ENCODE data around the gene PAPSS2. TPM values are rescaled to one million over a fixed set of nuclear protein-coding genes. Genes with fewer than 3 reads are reported as not detected.

PAPSS2 gene
- total RNA-seq, 4 donors from 2014 or later, result 17.3 to 117 (median 88.4) TPM

GRCh38 chr10:87765666-87766376 is 106.1 kb downstream of the PAPSS2 start:
- 88 to 95% methylated on average over 4 to 5 of the region's 5 CpGs for WGBS, 2 donors (ENCODE audit: low coverage in 1 of 2)
- in situ Hi-C loops (cut with MboI; ENCODE audit: low pct_ligation_motif_present in 1 of 4, low pct_unique_long_range_greater_than_20kb in 1 of 4, low sequenced_read_pairs in 3 of 4), result loop anchor here in 1 of 4 donors (10.0 kb wide), 1 partner anchor 121 kb away; no protein-coding TSS in a partner anchor
- H3K27ac ChIP-seq, result no peak overlapping the region
- no peaks in the 10 kb centered on the region for H3K27me3 ChIP-seq
- H3K9me3 ChIP-seq, result no peaks in the 10 kb centered on the region
- H3K4me1 ChIP-seq, result no peaks in the 10 kb centered on the region
- no peak for DNase-seq
- TF ChIP-seq CTCF (IDR thresholded peaks at IDR 0.05) (no peak), POLR2A (IDR thresholded peaks at IDR 0.05) (no peak), EP300 (IDR thresholded peaks at IDR 0.05; ENCODE audit: low read depth) (no peak), POLR2AphosphoS5 (IDR thresholded peaks at IDR 0.05) (no peak)
- intact Hi-C loops (cut with DNase I; ENCODE audit: low total_unique reads), result no loop called here
- H3K4me3 ChIP-seq, result no peak overlapping the region
- peaks cover 0 to 37% (median 2%) of the 10 kb centered on the region in 4 donors for H3K36me3 ChIP-seq

GRCh38 chr10:87767253-87767652 is 107.6 kb downstream of the PAPSS2 start:
- Histone ChIP-seq H3K9me3 (no peaks in the 10 kb centered on the region), H3K4me3 (no peak overlapping the region), H3K27me3 (no peaks in the 10 kb centered on the region), H3K36me3 (peaks cover 0 to 37% (median 2%) of the 10 kb centered on the region in 4 donors), H3K27ac (no peak overlapping the region), H3K4me1 (no peaks in the 10 kb centered on the region)
- intact Hi-C loops (cut with DNase I; ENCODE audit: low total_unique reads), result no loop called here
- no peak for TF ChIP-seq POLR2A (IDR thresholded peaks at IDR 0.05)
- TF ChIP-seq EP300 (IDR thresholded peaks at IDR 0.05; ENCODE audit: low read depth), result no peak
- DNase-seq, result no peak
- WGBS, 2 donors (ENCODE audit: low coverage in 1 of 2), result 88 to 96% methylated on average over 4 to 5 of the region's 5 CpGs
- in situ Hi-C loops (cut with MboI; ENCODE audit: low pct_ligation_motif_present in 1 of 4, low pct_unique_long_range_greater_than_20kb in 1 of 4, low sequenced_read_pairs in 3 of 4), result loop anchor here in 1 of 4 donors (10.0 kb wide), 1 partner anchor 122 kb away; no protein-coding TSS in a partner anchor

GRCh38 chr10:87771871-87772500 is 112.3 kb downstream of the PAPSS2 start:
- Histone ChIP-seq H3K27me3 (no peaks in the 10 kb centered on the region), H3K36me3 (peaks cover 0 to 29% (median 6%) of the 10 kb centered on the region in 4 donors), H3K27ac (no peak overlapping the region), H3K9me3 (no peaks in the 10 kb centered on the region), H3K4me3 (no peak overlapping the region), H3K4me1 (no peaks in the 10 kb centered on the region)
- in situ Hi-C loops (cut with MboI; ENCODE audit: low pct_ligation_motif_present in 1 of 4, low pct_unique_long_range_greater_than_20kb in 1 of 4, low sequenced_read_pairs in 3 of 4), result no loop called here
- WGBS, 2 donors (ENCODE audit: low coverage in 1 of 2), result 81 to 100% methylated on average over 1 to 2 of the region's 2 CpGs
- no peak for DNase-seq
- TF ChIP-seq POLR2A (IDR thresholded peaks at IDR 0.05) (no peak), CTCF (IDR thresholded peaks at IDR 0.05) (peak; percentile 38 to 63 (median 47)), EP300 (IDR thresholded peaks at IDR 0.05; ENCODE audit: low read depth) (no peak), POLR2AphosphoS5 (IDR thresholded peaks at IDR 0.05) (no peak)
- intact Hi-C loops (cut with DNase I; ENCODE audit: low total_unique reads), result no loop called here

GRCh38 chr10:87775766-87776165 is 116.1 kb downstream of the PAPSS2 start:
- 62 to 65% methylated on average over 4 of the region's 4 CpGs for WGBS, 2 donors (ENCODE audit: low coverage in 1 of 2)
- in situ Hi-C loops (cut with MboI; ENCODE audit: low pct_ligation_motif_present in 1 of 4, low pct_unique_long_range_greater_than_20kb in 1 of 4, low sequenced_read_pairs in 3 of 4), result no loop called here
- Histone ChIP-seq H3K27me3 (no peaks in the 10 kb centered on the region), H3K36me3 (peaks cover 0 to 21% (median 9%) of the 10 kb centered on the region in 4 donors), H3K27ac (no peak overlapping the region), H3K4me1 (no peaks in the 10 kb centered on the region), H3K4me3 (no peak overlapping the region), H3K9me3 (no peaks in the 10 kb centered on the region)
- TF ChIP-seq CTCF (IDR thresholded peaks at IDR 0.05) (no peak), EP300 (IDR thresholded peaks at IDR 0.05; ENCODE audit: low read depth) (no peak), POLR2A (IDR thresholded peaks at IDR 0.05) (no peak), POLR2AphosphoS5 (IDR thresholded peaks at IDR 0.05) (no peak)
- DNase-seq, result no peak
- intact Hi-C loops (cut with DNase I; ENCODE audit: low total_unique reads), result no loop called here

Measured in transverse colon (tissue), 4 donors.